ENCODE measurements around the gene ALG1L2.
"Not testable (repeated sequence)": the region's sequence is repeated elsewhere in the genome, so short reads cannot be mapped to it uniquely, and the experiment has no call there.

ALG1L2 gene, protein sequence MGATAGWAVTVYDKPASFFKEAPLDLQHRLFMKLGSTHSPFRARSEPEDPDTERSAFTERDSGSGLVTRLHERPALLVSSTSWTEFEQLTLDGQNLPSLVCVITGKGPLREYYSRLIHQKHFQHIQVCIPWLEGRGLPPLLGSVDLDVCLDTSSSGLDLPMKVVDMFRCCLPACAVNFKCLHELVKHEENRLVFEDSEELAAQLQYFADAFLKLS

GRCh38 chr3:130081351-130081881, at the start of gene ALG1L2:
Gene ALG1L2 (plus strand): TSS chr3:130081831. CDS start chr3:130082017, 186 bp downstream.
- no peak for DNase-seq

- not testable (repeated sequence) for DNase-seq
Observed at GRCh38 chr3:130037126-130037815, 44.4 kb upstream of the ALG1L2 start.

GRCh38 chr3:130042736-130043135, 38.9 kb upstream of the ALG1L2 start:
- DNase-seq = not testable (repeated sequence)

GRCh38 chr3:130043658-130044057, 38.0 kb upstream of the ALG1L2 start:
- DNase-seq = not testable (repeated sequence)

- no peak for DNase-seq
Observed at GRCh38 chr3:130044370-130044769, 37.3 kb upstream of the ALG1L2 start.

- no peak for DNase-seq
Observed at GRCh38 chr3:130048726-130049125, 32.9 kb upstream of the ALG1L2 start.

- not testable (repeated sequence) for DNase-seq
Observed at GRCh38 chr3:130052366-130052765, 29.3 kb upstream of the ALG1L2 start.

DNA sequence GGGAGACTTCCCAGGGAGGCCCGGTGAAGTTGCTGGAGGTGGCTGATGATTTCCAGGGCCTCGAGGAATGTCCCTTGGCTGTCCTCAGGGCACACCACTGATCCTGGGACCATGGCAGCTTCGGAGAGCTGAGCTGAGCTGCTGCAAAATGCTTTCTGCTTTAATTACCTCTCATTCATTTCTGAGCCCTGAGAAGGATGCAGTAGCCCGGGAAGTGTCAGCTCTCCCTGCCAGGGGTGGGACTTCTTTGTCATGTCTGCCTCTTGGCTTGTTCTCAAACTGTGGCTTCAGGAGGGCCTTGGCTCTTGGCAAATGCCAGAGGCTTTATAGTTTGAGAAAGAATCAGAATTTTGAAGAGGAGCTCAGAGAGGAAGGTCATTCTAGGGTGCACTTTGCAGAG, 28.7 kb upstream of the ALG1L2 start:
- DNase-seq = not testable (repeated sequence)

- DNase-seq = not testable (repeated sequence)
Observed at GRCh38 chr3:130057536-130058266, 23.9 kb upstream of the ALG1L2 start.

DNA sequence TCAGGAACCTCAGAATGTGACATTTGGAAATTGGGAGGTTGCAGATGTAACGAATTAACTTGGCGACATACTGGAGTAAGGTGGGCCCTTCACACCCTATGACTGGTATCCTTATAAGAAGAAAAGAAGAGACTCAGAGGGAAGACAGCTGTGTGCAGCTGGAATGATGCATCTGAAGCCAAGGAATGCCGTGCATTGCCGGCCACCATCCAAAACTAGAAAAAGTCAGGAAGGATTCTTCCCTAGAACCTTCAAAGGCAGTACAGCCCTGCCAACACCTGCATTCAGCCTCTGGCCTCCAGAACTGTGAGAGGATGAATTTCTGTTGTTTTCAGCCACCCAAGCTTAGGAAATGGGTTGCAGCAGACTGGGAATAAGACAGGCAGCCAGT, 23.4 kb upstream of the ALG1L2 start:
- not testable (repeated sequence) for DNase-seq

GRCh38 chr3:130058716-130059115, 22.9 kb upstream of the ALG1L2 start:
- not testable (repeated sequence) for DNase-seq

DNA sequence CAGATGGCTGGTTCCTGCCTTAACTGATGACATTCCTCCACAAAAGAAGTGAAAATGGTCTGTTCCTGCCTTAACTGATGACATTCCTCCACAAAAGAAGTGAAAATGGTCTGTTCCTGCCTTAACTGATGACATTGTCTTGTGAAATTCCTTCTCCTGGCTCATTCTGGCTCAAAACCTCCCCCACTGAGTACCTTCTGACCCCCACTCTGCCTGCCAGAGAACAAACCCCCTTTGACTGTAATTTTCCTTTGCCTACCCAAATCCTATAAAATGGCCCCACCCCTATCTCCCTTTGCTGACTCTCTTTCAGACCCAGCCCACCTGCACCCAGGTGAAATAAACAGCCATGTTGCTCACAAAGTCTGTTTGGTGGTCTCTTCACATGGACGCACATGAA, 22.5 kb upstream of the ALG1L2 start:
- DNase-seq = not testable (repeated sequence)

DNA sequence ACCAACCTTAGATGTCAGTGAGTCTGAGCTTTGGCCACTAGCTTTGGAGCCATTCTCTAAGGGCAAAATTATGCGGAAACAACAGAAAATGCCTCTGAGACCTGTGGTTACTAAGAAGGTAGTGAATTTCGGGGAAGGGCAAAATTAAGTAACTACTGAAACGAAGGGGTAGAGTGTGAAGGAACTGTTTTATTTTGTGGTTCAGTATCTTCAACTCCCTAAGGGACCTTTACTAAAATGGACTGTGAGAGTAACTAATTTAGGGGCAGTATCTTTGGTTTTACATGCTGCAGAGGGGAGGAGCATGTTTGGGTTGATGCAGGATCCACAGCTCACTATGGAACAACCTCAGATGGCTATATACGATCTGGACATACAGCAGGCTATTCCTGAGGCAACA, 8.0 kb upstream of the ALG1L2 start:
- DNase-seq = no peak

GRCh38 chr3:130077636-130078035, 4.0 kb upstream of the ALG1L2 start:
- no peak for DNase-seq

DNA sequence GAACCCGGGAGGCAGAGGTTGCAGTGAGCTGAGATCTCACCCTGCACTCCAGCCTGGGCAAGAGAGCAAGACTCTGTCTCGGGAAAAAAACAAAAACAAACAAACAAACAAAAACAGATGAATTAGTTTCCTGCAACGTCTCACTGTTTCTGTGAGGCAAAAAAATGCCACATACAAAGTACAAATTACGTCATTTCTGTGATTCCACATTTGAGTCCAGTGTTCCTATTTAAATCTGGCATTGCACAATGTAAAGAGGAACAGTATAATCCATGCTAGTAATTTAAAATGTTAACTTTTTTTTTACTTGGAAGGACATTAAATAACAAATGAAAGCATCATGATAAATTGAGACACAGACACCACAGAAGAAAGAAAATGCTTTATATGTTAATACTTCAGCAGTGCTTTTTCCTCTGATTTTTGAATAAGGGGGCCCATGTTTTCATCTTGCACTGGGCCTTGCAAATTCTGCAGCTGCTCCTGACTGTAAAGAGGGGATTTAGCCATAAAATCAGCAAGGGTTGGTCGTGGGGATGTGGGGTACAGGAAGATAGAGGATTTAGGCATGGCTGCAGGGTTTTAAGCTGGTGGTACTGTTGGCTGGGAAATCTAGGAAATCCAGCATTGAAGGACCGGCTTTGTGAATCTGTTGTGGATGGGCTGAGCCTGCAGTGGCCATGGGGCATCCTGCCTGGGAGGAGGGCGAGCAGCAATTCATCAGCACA, 1.9 kb downstream of the ALG1L2 start:
- not testable (repeated sequence) for DNase-seq

DNA sequence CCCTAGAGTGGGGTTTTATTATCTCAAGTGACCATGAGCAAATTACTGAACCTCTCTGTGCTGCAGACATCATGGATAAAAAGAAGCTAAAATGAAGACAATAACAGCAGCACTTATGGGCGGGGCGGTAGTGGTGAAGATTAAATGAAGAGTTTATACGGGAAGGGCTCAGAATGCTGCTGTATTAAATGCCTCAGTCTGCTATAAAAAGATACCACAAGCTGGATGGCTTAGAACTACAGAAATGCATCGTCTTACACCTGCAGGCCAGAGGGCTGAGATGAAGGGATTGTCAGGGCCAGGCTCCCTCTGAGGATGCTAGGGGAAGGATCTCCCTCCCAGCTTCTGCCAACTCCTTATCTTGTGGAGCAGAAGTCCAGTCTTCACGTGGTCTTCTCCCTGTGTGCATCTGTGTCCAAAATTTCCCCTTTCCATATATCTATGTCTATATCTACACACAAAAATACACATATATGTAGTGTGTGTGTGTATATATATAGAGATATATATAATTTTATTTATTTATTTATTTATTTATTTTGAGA, 2.9 kb downstream of the ALG1L2 start:
- DNase-seq = no peak

- no peak for DNase-seq
Observed at GRCh38 chr3:130085881-130086280, 4.2 kb downstream of the ALG1L2 start.

DNA sequence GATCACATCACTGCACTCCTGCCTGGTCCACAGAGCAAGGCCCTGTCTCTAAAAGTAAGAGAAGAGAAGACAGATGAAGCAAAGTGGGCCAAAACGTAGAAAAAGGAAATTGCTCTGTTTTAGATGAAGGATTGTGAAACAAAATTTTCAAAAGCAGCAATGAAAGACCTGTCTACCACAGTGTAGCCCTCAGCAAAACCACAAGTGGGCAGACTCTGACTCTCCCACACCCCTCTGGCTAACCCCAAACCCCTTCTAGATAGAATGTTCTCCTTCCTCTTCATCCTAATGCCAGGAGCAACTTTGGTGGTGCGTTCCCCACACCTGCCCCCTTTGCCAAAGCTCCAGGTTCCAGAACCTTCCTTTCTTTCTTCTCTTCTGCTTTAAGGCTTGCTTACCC, 5.0 kb downstream of the ALG1L2 start:
- not testable (repeated sequence) for DNase-seq

DNA sequence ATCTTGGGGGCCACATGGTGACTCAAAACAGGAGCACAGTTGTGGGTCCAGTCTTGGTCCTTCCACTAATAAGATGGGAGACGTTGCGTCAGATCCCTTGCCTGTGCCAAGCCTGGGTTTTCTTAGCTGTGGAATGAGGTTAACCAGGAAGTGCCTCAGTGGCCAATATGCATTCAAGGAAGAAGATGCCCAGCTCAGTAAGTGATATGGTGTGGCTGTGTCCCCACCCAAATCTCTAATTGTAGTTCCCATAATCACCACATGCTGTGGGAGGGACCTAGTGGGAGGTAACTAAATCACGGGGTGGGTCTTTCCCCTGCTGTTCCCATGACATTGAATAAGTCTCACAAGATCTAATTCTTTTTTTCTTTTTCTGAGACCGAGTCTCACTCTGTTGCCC, 6.4 kb downstream of the ALG1L2 start:
- DNase-seq = no peak

DNA sequence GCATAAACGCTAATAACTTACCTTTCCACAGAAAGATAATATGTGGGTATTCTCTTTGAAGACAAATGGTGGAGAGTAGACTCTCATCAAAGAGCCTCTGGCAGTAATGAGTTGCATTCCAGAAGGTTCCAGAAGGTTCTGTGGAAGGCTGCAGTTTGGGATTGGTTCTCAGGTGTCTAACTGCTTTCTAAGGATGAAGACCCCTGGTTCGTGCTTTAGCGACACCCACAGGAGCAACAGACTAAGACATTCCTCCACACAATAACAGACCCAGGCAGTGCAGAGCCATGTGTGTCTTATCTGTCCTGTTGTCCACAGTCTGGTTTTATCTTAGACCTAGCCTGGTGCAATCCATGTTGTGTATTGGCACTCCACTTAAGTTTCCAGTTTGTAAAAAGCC, 9.1 kb downstream of the ALG1L2 start:
- DNase-seq = not testable (repeated sequence)

GRCh38 chr3:130091958-130092357, 10.3 kb downstream of the ALG1L2 start:
- DNase-seq = no peak

- no peak for DNase-seq
Observed at GRCh38 chr3:130093741-130094391, 12.2 kb downstream of the ALG1L2 start.
